Muscle layer of duodenum (tissue), 2 donors: ENCODE measurements around the gene BTRC.

Source experiments
- H3K27ac ChIP-seq: one replicate; pipeline ENCODE4 v1.7.0; 2013; ENCODE audit warnings: mild to moderate bottlenecking, low read length
- H3K27me3 ChIP-seq: one replicate; pipeline ENCODE4 v1.7.0; 2013; ENCODE audit warnings: low read depth, mild to moderate bottlenecking, control low read depth, low read length
- H3K36me3 ChIP-seq, 2 donors: one replicate each; pipeline ENCODE4 v1.7.0; 2013; ENCODE audit warnings: low read length in 2 of 2, control low read depth in 1 of 2, mild to moderate bottlenecking in 1 of 2; ENCODE audit not compliant: insufficient read depth in 2 of 2, control insufficient read depth in 1 of 2
- H3K4me1 ChIP-seq, 2 donors: one replicate each; pipeline ENCODE4 v1.7.0; 2013; ENCODE audit warnings: low read length in 2 of 2, mild to moderate bottlenecking in 2 of 2, control low read depth in 1 of 2, moderate library complexity in 1 of 2; ENCODE audit not compliant: insufficient read depth in 2 of 2, control insufficient read depth in 1 of 2
- H3K4me3 ChIP-seq, 2 donors: one replicate each; pipeline ENCODE4 v1.7.0; 2013; ENCODE audit warnings: low read length in 2 of 2, low read depth in 1 of 2, mild to moderate bottlenecking in 1 of 2
- H3K9me3 ChIP-seq, 2 donors: one replicate each; pipeline ENCODE4 v1.7.0; 2013; ENCODE audit warnings: low read length in 2 of 2, control low read depth in 1 of 2, mild to moderate bottlenecking in 1 of 2; ENCODE audit not compliant: control insufficient read depth in 1 of 2
- donor health status: healthy.

The BTRC gene

GRCh38 chr10:101429423-101429822 lies 75.5 kb downstream of the BTRC start:
- no peak overlapping the region for H3K4me3 ChIP-seq
- no peaks in the 10 kb centered on the region for H3K27me3 ChIP-seq
- H3K27ac ChIP-seq: no peak overlapping the region
- no peaks in the 10 kb centered on the region for H3K9me3 ChIP-seq
- H3K4me1 ChIP-seq: no peaks in the 10 kb centered on the region
- peaks cover 0 to 3% of the 10 kb centered on the region in 2 donors for H3K36me3 ChIP-seq

GRCh38 chr10:101436302-101436701 lies 82.3 kb downstream of the BTRC start:
- H3K36me3 ChIP-seq: peaks cover 0 to 3% of the 10 kb centered on the region in 2 donors
- H3K27ac ChIP-seq: no peak overlapping the region
- no peak overlapping the region for H3K4me3 ChIP-seq
- no peaks in the 10 kb centered on the region for H3K27me3 ChIP-seq
- H3K4me1 ChIP-seq: no peaks in the 10 kb centered on the region
- no peaks in the 10 kb centered on the region for H3K9me3 ChIP-seq

- H3K27ac ChIP-seq: no peak overlapping the region
- no peaks in the 10 kb centered on the region for H3K27me3 ChIP-seq
- H3K4me1 ChIP-seq: no peaks in the 10 kb centered on the region
- no peak overlapping the region for H3K4me3 ChIP-seq
- H3K36me3 ChIP-seq: no peaks in the 10 kb centered on the region
- no peaks in the 10 kb centered on the region for H3K9me3 ChIP-seq
These were observed 85.0 kb downstream of the BTRC start for GRCh38 chr10:101438881-101439391.

GRCh38 chr10:101441541-101442455 lies 87.8 kb downstream of the BTRC start:
- no peaks in the 10 kb centered on the region for H3K9me3 ChIP-seq

GRCh38 chr10:101442456-101442800 lies 88.5 kb downstream of the BTRC start:
- H3K27me3 ChIP-seq: no peaks in the 10 kb centered on the region
- H3K4me1 ChIP-seq: no peaks in the 10 kb centered on the region
- no peak overlapping the region for H3K27ac ChIP-seq
- no peak overlapping the region for H3K4me3 ChIP-seq
- H3K36me3 ChIP-seq: no peaks in the 10 kb centered on the region
- no peaks in the 10 kb centered on the region for H3K9me3 ChIP-seq

More at GRCh38 chr10:101441541-101442455, 87.8 kb downstream of the BTRC start:
- H3K4me3 ChIP-seq: no peak overlapping the region
- H3K27me3 ChIP-seq: no peaks in the 10 kb centered on the region
- no peaks in the 10 kb centered on the region for H3K36me3 ChIP-seq
- H3K27ac ChIP-seq: no peak overlapping the region
- no peaks in the 10 kb centered on the region for H3K4me1 ChIP-seq

GRCh38 chr10:101444058-101444898 lies 90.3 kb downstream of the BTRC start:
- H3K27me3 ChIP-seq: no peaks in the 10 kb centered on the region
- no peaks in the 10 kb centered on the region for H3K4me1 ChIP-seq
- H3K36me3 ChIP-seq: no peaks in the 10 kb centered on the region
- H3K9me3 ChIP-seq: no peaks in the 10 kb centered on the region
- H3K4me3 ChIP-seq: no peak overlapping the region
- no peak overlapping the region for H3K27ac ChIP-seq

- Histone ChIP-seq H3K27ac (no peak overlapping the region), H3K9me3 (no peaks in the 10 kb centered on the region), H3K36me3 (no peaks in the 10 kb centered on the region), H3K27me3 (no peaks in the 10 kb centered on the region), H3K4me3 (no peak overlapping the region), H3K4me1 (no peaks in the 10 kb centered on the region)
These were observed 92.1 kb downstream of the BTRC start for GRCh38 chr10:101446071-101446470.

GRCh38 chr10:101446947-101447346 lies 93.0 kb downstream of the BTRC start:
- Histone ChIP-seq H3K9me3 (no peaks in the 10 kb centered on the region), H3K27me3 (no peaks in the 10 kb centered on the region), H3K4me1 (no peaks in the 10 kb centered on the region), H3K36me3 (no peaks in the 10 kb centered on the region), H3K27ac (no peak overlapping the region), H3K4me3 (no peak overlapping the region)

- Histone ChIP-seq H3K4me1 (no peaks in the 10 kb centered on the region), H3K4me3 (no peak overlapping the region), H3K27ac (no peak overlapping the region), H3K27me3 (no peaks in the 10 kb centered on the region), H3K9me3 (no peaks in the 10 kb centered on the region), H3K36me3 (no peaks in the 10 kb centered on the region)
These were observed 93.5 kb downstream of the BTRC start for GRCh38 chr10:101447477-101447876.

- Histone ChIP-seq H3K9me3 (no peaks in the 10 kb centered on the region), H3K4me3 (no peak overlapping the region), H3K27ac (no peak overlapping the region), H3K27me3 (no peaks in the 10 kb centered on the region), H3K36me3 (no peaks in the 10 kb centered on the region), H3K4me1 (no peaks in the 10 kb centered on the region)
These were observed 96.5 kb downstream of the BTRC start for GRCh38 chr10:101450277-101451080.

GRCh38 chr10:101451261-101451660 lies 97.3 kb downstream of the BTRC start:
- H3K36me3 ChIP-seq: no peaks in the 10 kb centered on the region
- H3K4me1 ChIP-seq: no peaks in the 10 kb centered on the region
- no peaks in the 10 kb centered on the region for H3K27me3 ChIP-seq
- H3K9me3 ChIP-seq: no peaks in the 10 kb centered on the region
- no peak overlapping the region for H3K4me3 ChIP-seq
- no peak overlapping the region for H3K27ac ChIP-seq
